ENCODE results near the gene COPG2.

- no peak for TF ChIP-seq CTCF (IDR thresholded peaks at IDR 0.05; ENCODE audit: insufficient read depth, low read depth, low read length)
- TF ChIP-seq EZH2 (IDR thresholded peaks at IDR 0.05; ENCODE audit: insufficient read depth, low read length): no peak
Measured at GRCh38 chr7:130674456-130674855, 5.9 kb upstream of the COPG2 start.
